SK-N-MC (cell line): ENCODE results near the gene PPP2R2B.

Experiments
- EZH2 ChIP-seq: fragments of 200-600 bp; sonication (generic); IDR thresholded peaks from one replicate; pipeline ENCODE4 v1.6.1; 2017; ENCODE audit warnings: antibody characterized with exemption
- POLR2AphosphoS5 ChIP-seq: IDR thresholded peaks from 2 replicates; pipeline ENCODE4 v1.6.1; 2012; ENCODE audit warnings: mild to moderate bottlenecking, low read depth, low read length, borderline replicate concordance

DNA sequence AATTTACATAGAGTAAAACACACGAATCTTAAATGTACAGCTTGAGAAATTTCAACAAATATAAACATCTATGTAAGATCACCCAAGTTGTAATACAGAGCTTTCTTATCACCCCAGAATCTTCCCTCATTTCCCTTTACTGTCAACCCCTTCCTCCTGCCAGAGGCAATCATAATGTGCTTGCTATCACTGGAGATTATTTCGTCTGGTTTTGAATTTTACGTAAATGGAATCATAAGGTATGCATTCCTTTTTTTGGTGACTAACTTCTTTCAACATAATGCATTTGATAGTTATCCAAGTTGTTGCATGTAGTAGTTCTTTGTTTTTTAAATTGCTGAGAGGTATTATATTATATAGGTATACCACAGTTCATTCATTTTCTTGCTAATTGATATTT lies 325.1 kb downstream of the PPP2R2B start:
- TF ChIP-seq EZH2 (no peak), POLR2AphosphoS5 (no peak)
